HepG2 (cell line): Measurements from ENCODE around the gene ENPP4. TPM values are rescaled to one million over a fixed set of nuclear protein-coding genes. Genes with fewer than 3 reads are reported as not detected.

Experiments
- ATAC-seq: fragments of 200-7000 bp; cut with Tn5 transposase; 3 replicates; pipeline ENCODE4 v1.9.1; 2020; ENCODE audit warnings: mild to moderate bottlenecking, moderate library complexity
- BruUV-seq: library from RNA; stranded (reverse); fragments of 400-500 nt; replicated peaks from 2 replicates; lab custom pipeline; 2021; lab: Mats Ljungman, UMichigan
- CTCF ChIA-PET: fragments of 300-600 bp; formaldehyde crosslinking; extraction: SDS; loops from one replicate; lab custom pipeline; 2021; ENCODE audit warnings: low total read pairs, inconsistent platforms, low intra/inter-chr PET ratio; lab: Yijun Ruan, JAX
- POLR2A ChIA-PET: fragments of 350-600 bp; sonication (Branson Sonifier 250); formaldehyde crosslinking; loops from one replicate; lab custom pipeline; 2020; ENCODE audit warnings: antibody characterized with exemption, inconsistent platforms; lab: Yijun Ruan, JAX
- DNase-seq: peaks from one replicate; pipeline ENCODE4 v3.0.0-alpha.2; 2015; ENCODE audit warnings: low spot score
- FAIRE-seq: peaks from 3 replicates; lab custom pipeline; 2011; peaks lifted over from hg19 to GRCh38; lab: Jason Lieb, UNC
- H2AFZ ChIP-seq: one replicate; pipeline ENCODE4 v1.6.1; 2011; ENCODE audit warnings: low read length, inconsistent platforms
- H3K27ac ChIP-seq: fragments of 300-600 bp; 3 replicates; pipeline ENCODE4 v1.8.0; 2011; ENCODE audit warnings: mixed run types, mild to moderate bottlenecking, mixed read lengths, low read length, inconsistent platforms; ENCODE audit not compliant: insufficient read depth; ENCODE audit errors: extremely low read length
- H3K27me3 ChIP-seq, 2 experiments: fragments of 200-600 bp in 1 of 2; 2 replicates in 1 of 2; 3 replicates in 1 of 2; pipeline versions ENCODE4 v1.6.0 to v1.8.0; 2011; ENCODE audit warnings: low read length in 2 of 2, mild to moderate bottlenecking in 2 of 2, moderate library complexity in 2 of 2, inconsistent platforms in 1 of 2; ENCODE audit not compliant: insufficient read depth in 2 of 2, control insufficient read depth in 1 of 2
- H3K36me3 ChIP-seq, 2 experiments: fragments of 200-600 bp in 1 of 2; replicated peaks in 1 of 2; 2 replicates in 1 of 2; 3 replicates in 1 of 2; pipeline versions ENCODE4 v1.5.1 to v1.8.0; 2011; ENCODE audit warnings: low read length in 2 of 2, inconsistent platforms in 1 of 2; ENCODE audit not compliant: insufficient read depth in 2 of 2, control insufficient read depth in 1 of 2
- H3K4me1 ChIP-seq: 2 replicates; pipeline ENCODE4 v1.5.1; 2012; ENCODE audit warnings: low read length, inconsistent platforms; ENCODE audit not compliant: insufficient read depth
- H3K4me2 ChIP-seq: 2 replicates; pipeline ENCODE4 v1.6.0; 2011; ENCODE audit warnings: low read depth, low read length, inconsistent platforms
- H3K4me3 ChIP-seq, 3 experiments: fragments of 200-600 bp in 1 of 3; sonication (generic), shearing (Covaris generic) in 1 of 3; replicated peaks in 1 of 3; 2 replicates each; pipeline ENCODE4 v1.5.1; 2011 to 2016; ENCODE audit warnings: low read length in 3 of 3, inconsistent platforms in 2 of 3, low read depth in 2 of 3, mild to moderate bottlenecking in 2 of 3, control low read depth in 1 of 3, mixed read lengths in 1 of 3; ENCODE audit not compliant: insufficient read depth in 1 of 3
- H3K79me2 ChIP-seq: one replicate; pipeline ENCODE4 v1.6.1; 2011; ENCODE audit warnings: low read length, inconsistent platforms; ENCODE audit not compliant: insufficient read depth
- H3K9ac ChIP-seq: 2 replicates; pipeline ENCODE4 v1.6.0; 2011; ENCODE audit warnings: mild to moderate bottlenecking, low read depth, low read length, inconsistent platforms; ENCODE audit not compliant: insufficient read depth
- H3K9me3 ChIP-seq: 2 replicates; pipeline ENCODE4 v1.5.1; 2012; ENCODE audit warnings: mild to moderate bottlenecking, low read length
- H4K20me1 ChIP-seq: 2 replicates; pipeline ENCODE4 v1.6.0; 2011; ENCODE audit warnings: inconsistent platforms, mild to moderate bottlenecking, low read length, moderate library complexity; ENCODE audit not compliant: insufficient read depth
- CCAR2 ChIP-seq: fragments of 200-400 bp; formaldehyde crosslinking; optimal IDR thresholded peaks from 2 replicates; pipeline ENCODE3; 2018; ENCODE audit warnings: low read depth, mild to moderate bottlenecking, low read length, moderate library complexity
- DMAP1 ChIP-seq: IDR thresholded peaks from 2 replicates; pipeline ENCODE4 v1.6.1; 2016
- ELF4 ChIP-seq: sonication (generic); formaldehyde crosslinking; IDR thresholded peaks from 2 replicates; pipeline ENCODE4 v1.5.0; 2020; ENCODE audit warnings: missing genetic modification reagents, mild to moderate bottlenecking, moderate library complexity, borderline replicate concordance
- HNRNPH1 ChIP-seq: fragments of 200-400 bp; formaldehyde crosslinking; optimal IDR thresholded peaks from 2 replicates; pipeline ENCODE3; 2017; ENCODE audit warnings: mild to moderate bottlenecking, low read depth, low read length
- JARID2 ChIP-seq: sonication (generic); formaldehyde crosslinking; IDR thresholded peaks from 2 replicates; pipeline ENCODE4 v1.8.1; 2023; ENCODE audit warnings: missing genetic modification reagents, inconsistent platforms; ENCODE audit not compliant: insufficient replicate concordance
- KLF15 ChIP-seq: sonication (generic); formaldehyde crosslinking; IDR thresholded peaks from 2 replicates; pipeline ENCODE4 v1.8.1; 2023; ENCODE audit warnings: borderline replicate concordance, mild to moderate bottlenecking, inconsistent platforms, missing genetic modification reagents, mixed read lengths
- MEIS2 ChIP-seq: sonication (generic); formaldehyde crosslinking; IDR thresholded peaks from 2 replicates; pipeline ENCODE4 v1.9.0; 2021; ENCODE audit warnings: mild to moderate bottlenecking, missing genetic modification reagents
- NFIC ChIP-seq: IDR thresholded peaks from 2 replicates; pipeline ENCODE4 v1.6.1; 2012; ENCODE audit warnings: mild to moderate bottlenecking, low read length, inconsistent platforms
- NRL ChIP-seq: sonication (generic); formaldehyde crosslinking; IDR thresholded peaks from 2 replicates; pipeline ENCODE4 v1.5.0; 2020; ENCODE audit warnings: missing genetic modification reagents, mild to moderate bottlenecking, moderate library complexity, borderline replicate concordance
- RFX5 ChIP-seq: IDR thresholded peaks from 2 replicates; pipeline ENCODE4 v1.6.1; 2011; ENCODE audit warnings: low read depth, low read length, improper control_type of control experiment
- TBL1XR1 ChIP-seq: fragments of 150-350 bp; IDR thresholded peaks from 2 replicates; pipeline ENCODE4 v1.6.1; 2014; ENCODE audit warnings: borderline replicate concordance, low read length; ENCODE audit not compliant: partially characterized antibody
- TCF7L2 ChIP-seq: IDR thresholded peaks from 2 replicates; pipeline ENCODE4 v1.6.1; 2011; ENCODE audit warnings: mild to moderate bottlenecking, low read depth, low read length, moderate library complexity
- TSC22D2 ChIP-seq: sonication (generic); formaldehyde crosslinking; IDR thresholded peaks from 2 replicates; pipeline ENCODE4 v1.5.1; 2020; ENCODE audit warnings: missing genetic modification reagents, mild to moderate bottlenecking, borderline replicate concordance
- ZFP36L2 ChIP-seq: sonication (generic); formaldehyde crosslinking; IDR thresholded peaks from 2 replicates; pipeline ENCODE4 v1.4.0; 2020; ENCODE audit warnings: missing genetic modification reagents
- ZNF563 ChIP-seq: sonication (generic); formaldehyde crosslinking; IDR thresholded peaks from 2 replicates; pipeline ENCODE4 v1.8.0; 2022; ENCODE audit warnings: mild to moderate bottlenecking, moderate library complexity, missing genetic modification reagents
- ZNF616 ChIP-seq: sonication (generic); formaldehyde crosslinking; IDR thresholded peaks from 2 replicates; pipeline ENCODE4 v1.5.0; 2020; ENCODE audit warnings: low read depth, mild to moderate bottlenecking, missing genetic modification reagents
- WGBS: methylation state at CpG from one replicate; pipeline ENCODE4 v1.1.6; 2017; ENCODE audit warnings: low lambda C conversion rate; 5-methylcytosine and 5-hydroxymethylcytosine counted together
- in situ Hi-C: cut with HindIII; loops from 2 replicates; pipeline ENCODE4 v1.10.0; 2017; ENCODE audit warnings: low pct_unique_long_range_greater_than_20kb; ENCODE audit not compliant: extremely low pct_ligation_motif_present
- intact Hi-C: fragments of 100-400 bp; cut with micrococcal nuclease; formaldehyde crosslinking; loops from one replicate; pipeline ENCODE4 v1.10.0; 2022; ENCODE audit not compliant: unreplicated experiment
- polyA plus RNA-seq, 8 experiments: library from polyadenylated mRNA; depleted of rRNA in 3 of 8; stranded (reverse) in 7 of 8; unstranded in 1 of 8; fragments of >200 nt; fragmentation: Illumina TruSeq in 4 of 8; extraction: Trizol in 4 of 8; gene quantifications; 2 replicates each; pipeline versions ENCODE4 v1.2.1 to v1.2.3, GENCODE V29; 2011 to 2016; ENCODE audit warnings: low read depth in 4 of 8, missing spikeins in 1 of 8, mixed read lengths in 1 of 8; ENCODE audit not compliant: insufficient read depth in 1 of 8
- total RNA-seq, 5 experiments: library from RNA; depleted of rRNA; stranded (reverse); fragments of >200 nt; fragmentation: Illumina TruSeq; extraction: Trizol; gene quantifications; 2 replicates each; pipeline ENCODE4 v1.2.3, GENCODE V29; 2016; ENCODE audit warnings: low read depth in 1 of 5
- TF ChIP-seq, protein P1 (sequence below): sonication (generic); formaldehyde crosslinking; IDR thresholded peaks from 2 replicates; pipeline ENCODE4 v1.8.1; 2022; ENCODE audit warnings: mild to moderate bottlenecking, missing genetic modification reagents
- TF ChIP-seq, protein P2 (sequence below): sonication (generic); formaldehyde crosslinking; conservative IDR thresholded peaks from 2 replicates; pipeline ENCODE4 v1.4.0; 2020; ENCODE audit warnings: missing genetic modification reagents
- TF ChIP-seq, protein P3 (sequence below): sonication (generic); formaldehyde crosslinking; IDR thresholded peaks from 2 replicates; pipeline ENCODE4 v1.5.0; 2020; ENCODE audit warnings: mild to moderate bottlenecking, low read depth, missing genetic modification reagents, borderline replicate concordance
- TF ChIP-seq, protein P4 (sequence below): sonication (generic); formaldehyde crosslinking; IDR thresholded peaks from 2 replicates; pipeline ENCODE4 v1.4.0; 2020; ENCODE audit warnings: missing genetic modification reagents
- TF ChIP-seq, protein P5 (sequence below): IDR thresholded peaks from 2 replicates; pipeline ENCODE4 v1.6.1; 2016; ENCODE audit warnings: missing genetic modification reagents, missing compliant biosample characterization

Gene ENPP4
- total and polyA plus RNA-seq, 2 of the 13 experiments (the other 11 are each of a cell fraction or from before 2014, with no cell fraction given) = 0.04 to 0.38 TPM

DNA sequence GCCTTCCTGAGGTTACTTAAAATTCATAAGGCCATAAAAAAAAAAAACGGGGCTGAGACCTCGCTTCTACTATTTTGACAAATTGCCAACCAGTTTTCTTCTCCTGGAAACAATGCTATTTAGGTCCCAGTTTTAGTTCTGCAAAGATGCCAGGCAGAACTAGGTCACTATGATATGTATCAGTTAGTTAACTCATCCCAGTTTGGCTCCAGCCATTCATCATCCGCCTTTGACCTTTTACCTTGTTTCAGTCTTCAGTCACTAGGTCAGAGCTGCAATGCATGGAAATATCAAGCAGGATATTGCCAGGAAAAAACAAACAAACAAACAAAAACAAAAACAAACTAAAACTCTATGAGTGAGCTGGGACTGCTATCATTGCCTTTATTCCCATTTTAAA lies 29.8 kb upstream of the ENPP4 start (continued):
- TF ChIP-seq ZNF616 (CRISPR knock-in tag) (no peak), NRL (CRISPR knock-in tag) (no peak), ZNF563 (CRISPR knock-in tag) (no peak), NFIC (no peak)

DNA sequence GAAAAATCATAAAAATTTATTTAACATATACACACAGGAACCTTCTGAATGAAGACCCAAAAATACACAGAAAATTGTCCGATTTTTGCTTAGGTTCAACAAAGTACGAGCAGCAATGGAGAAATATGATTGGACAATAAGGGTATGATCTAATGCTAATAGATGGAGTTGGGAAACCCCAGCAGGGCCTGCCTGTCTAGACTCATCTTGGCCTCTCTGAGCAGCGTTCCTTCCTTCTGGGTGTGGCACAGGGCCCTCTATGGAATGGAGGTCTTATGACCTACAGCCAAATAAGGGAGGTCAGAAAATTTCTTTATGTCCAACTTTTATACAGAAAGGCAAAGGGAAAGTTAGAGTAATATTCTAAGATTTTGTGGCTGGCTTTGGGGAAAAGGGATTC lies 27.7 kb upstream of the ENPP4 start:
- BruUV-seq = no TSS peak
- WGBS = 1% methylated on average over 3 of the region's 3 CpGs
- DNase-seq = no peak
- peaks cover 0 to 2% of the 10 kb centered on the region in 2 experiments; a peak in 1 of 5 replicates for H3K27me3 ChIP-seq
- no peak for ATAC-seq
- intact Hi-C loops = no loop called here
- in situ Hi-C loops = no loop called here
- H4K20me1 ChIP-seq = no peaks in the 10 kb centered on the region
- no peaks in the 10 kb centered on the region for H3K36me3 ChIP-seq
- H3K4me1 ChIP-seq = 0 out of 2 replicates have a peak, but pooled peaks cover 8% of the 10 kb centered on the region
- TF ChIP-seq ELF4 (CRISPR knock-in tag) = no peak
- TF ChIP-seq TBL1XR1 = no peak
- no peak for TF ChIP-seq HNRNPH1
- no peak for TF ChIP-seq ZFP36L2
- TF ChIP-seq, protein P1, sequence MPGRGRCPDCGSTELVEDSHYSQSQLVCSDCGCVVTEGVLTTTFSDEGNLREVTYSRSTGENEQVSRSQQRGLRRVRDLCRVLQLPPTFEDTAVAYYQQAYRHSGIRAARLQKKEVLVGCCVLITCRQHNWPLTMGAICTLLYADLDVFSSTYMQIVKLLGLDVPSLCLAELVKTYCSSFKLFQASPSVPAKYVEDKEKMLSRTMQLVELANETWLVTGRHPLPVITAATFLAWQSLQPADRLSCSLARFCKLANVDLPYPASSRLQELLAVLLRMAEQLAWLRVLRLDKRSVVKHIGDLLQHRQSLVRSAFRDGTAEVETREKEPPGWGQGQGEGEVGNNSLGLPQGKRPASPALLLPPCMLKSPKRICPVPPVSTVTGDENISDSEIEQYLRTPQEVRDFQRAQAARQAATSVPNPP (CRISPR knock-in tag) = no peak
- no peak for TF ChIP-seq TSC22D2 (CRISPR knock-in tag)
- TF ChIP-seq, protein P2, sequence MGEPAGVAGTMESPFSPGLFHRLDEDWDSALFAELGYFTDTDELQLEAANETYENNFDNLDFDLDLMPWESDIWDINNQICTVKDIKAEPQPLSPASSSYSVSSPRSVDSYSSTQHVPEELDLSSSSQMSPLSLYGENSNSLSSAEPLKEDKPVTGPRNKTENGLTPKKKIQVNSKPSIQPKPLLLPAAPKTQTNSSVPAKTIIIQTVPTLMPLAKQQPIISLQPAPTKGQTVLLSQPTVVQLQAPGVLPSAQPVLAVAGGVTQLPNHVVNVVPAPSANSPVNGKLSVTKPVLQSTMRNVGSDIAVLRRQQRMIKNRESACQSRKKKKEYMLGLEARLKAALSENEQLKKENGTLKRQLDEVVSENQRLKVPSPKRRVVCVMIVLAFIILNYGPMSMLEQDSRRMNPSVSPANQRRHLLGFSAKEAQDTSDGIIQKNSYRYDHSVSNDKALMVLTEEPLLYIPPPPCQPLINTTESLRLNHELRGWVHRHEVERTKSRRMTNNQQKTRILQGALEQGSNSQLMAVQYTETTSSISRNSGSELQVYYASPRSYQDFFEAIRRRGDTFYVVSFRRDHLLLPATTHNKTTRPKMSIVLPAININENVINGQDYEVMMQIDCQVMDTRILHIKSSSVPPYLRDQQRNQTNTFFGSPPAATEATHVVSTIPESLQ (CRISPR knock-in tag) = no peak
- TF ChIP-seq DMAP1 (CRISPR knock-in tag) = no peak
- TF ChIP-seq TCF7L2 = no peak
- no peak for TF ChIP-seq CCAR2
- no peak for TF ChIP-seq JARID2 (CRISPR knock-in tag)
- TF ChIP-seq, protein P3, sequence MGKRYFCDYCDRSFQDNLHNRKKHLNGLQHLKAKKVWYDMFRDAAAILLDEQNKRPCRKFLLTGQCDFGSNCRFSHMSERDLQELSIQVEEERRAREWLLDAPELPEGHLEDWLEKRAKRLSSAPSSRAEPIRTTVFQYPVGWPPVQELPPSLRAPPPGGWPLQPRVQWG (CRISPR knock-in tag) = no peak
- no peak for TF ChIP-seq RFX5
- no peak for TF ChIP-seq KLF15 (CRISPR knock-in tag)
- TF ChIP-seq, protein P4, sequence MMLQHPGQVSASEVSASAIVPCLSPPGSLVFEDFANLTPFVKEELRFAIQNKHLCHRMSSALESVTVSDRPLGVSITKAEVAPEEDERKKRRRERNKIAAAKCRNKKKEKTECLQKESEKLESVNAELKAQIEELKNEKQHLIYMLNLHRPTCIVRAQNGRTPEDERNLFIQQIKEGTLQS = no peak
- TF ChIP-seq, protein P5, sequence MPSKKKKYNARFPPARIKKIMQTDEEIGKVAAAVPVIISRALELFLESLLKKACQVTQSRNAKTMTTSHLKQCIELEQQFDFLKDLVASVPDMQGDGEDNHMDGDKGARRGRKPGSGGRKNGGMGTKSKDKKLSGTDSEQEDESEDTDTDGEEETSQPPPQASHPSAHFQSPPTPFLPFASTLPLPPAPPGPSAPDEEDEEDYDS (CRISPR knock-in tag) = no peak
- TF ChIP-seq MEIS2 (CRISPR knock-in tag) = no peak
- ChIA-PET POLR2A (no interaction called here), CTCF (no interaction called here)
- H3K9ac ChIP-seq = no peak overlapping the region
- no peak for FAIRE-seq
- H3K9me3 ChIP-seq = peaks cover 6% of the 10 kb centered on the region
- H3K27ac ChIP-seq = no peak overlapping the region
- no peak overlapping the region for H3K4me2 ChIP-seq
- H2AFZ ChIP-seq = no peak overlapping the region
- H3K4me3 ChIP-seq = no peak overlapping the region
- H3K79me2 ChIP-seq = no peaks in the 10 kb centered on the region
